ENCODE results near the gene STUM.

DNA sequence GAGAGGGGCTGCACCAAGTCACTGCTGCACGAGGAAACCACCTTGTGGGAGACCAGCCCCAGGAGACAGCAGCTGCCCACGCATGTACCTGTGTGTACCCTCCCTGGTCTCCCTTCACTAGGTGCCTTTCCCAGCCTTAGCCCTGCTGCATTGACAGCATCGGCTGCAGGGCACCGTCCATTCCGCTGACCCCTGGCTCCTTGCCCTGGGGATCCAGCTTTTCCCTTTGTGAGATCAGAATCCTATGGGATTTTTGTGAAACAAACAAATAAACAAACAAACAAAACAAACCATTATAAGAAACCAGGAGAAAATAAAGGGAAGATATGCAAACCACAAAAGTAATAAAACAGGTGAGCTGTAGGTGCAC is 2.1 kb downstream of the STUM start:
- TF ChIP-seq CTCF (IDR thresholded peaks at IDR 0.05) (no peak), POLR2A (IDR thresholded peaks at IDR 0.05) (no peak)
